Ramos (cell line): ENCODE measurements around the gene RPL39.
"Not testable (repeated sequence)": the region's sequence is repeated elsewhere in the genome, so short reads cannot be mapped to it uniquely, and the experiment has no call there.

Experiments
- in situ Hi-C: fragments of 300-500 bp; cut with MboI; formaldehyde crosslinking; loops from one replicate; pipeline ENCODE4 v1.14.3; 2022; ENCODE audit warnings: low sequenced_read_pairs; ENCODE audit not compliant: unreplicated experiment

Gene RPL39

DNA sequence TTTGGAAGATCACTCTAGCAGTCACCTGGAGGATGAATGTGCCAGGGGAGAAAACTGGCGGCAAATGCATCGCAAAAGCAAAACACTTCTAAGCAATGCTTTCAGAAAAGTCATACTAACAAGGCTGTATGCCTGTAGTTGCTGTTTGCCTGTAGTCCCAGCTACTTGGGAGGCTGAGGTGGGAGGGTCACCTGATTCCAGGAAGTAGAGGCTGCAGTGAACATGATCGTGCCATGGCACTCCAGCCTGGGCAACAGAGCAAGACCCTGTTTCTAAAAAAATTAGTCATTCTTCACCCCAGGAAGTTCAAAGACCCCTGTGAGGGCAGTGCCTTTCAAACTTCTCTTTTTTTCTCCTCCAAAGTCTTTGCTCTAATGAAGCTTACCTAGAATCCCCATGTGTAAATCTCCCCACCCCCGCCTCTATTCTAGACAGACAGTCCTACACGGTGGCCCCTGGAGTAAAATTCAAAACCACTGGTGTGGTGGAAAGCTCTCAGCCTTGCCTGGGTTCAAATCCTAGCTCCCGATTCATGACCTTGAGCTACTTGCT, 27.5 kb downstream of the RPL39 start:
- in situ Hi-C loops, result loop anchor here (10.0 kb wide), 1 partner anchor 249 kb away; no protein-coding TSS in a partner anchor

- in situ Hi-C loops, result loop anchor here (10.0 kb wide), 1 partner anchor 248 kb away; no protein-coding TSS in a partner anchor
Measured at GRCh38 chrX:119763181-119763580, 28.2 kb downstream of the RPL39 start.

GRCh38 chrX:119762718-119763117, 28.7 kb downstream of the RPL39 start:
- in situ Hi-C loops, result loop anchor here (10.0 kb wide), 1 partner anchor 248 kb away; no protein-coding TSS in a partner anchor

- in situ Hi-C loops, result loop anchor here (10.0 kb wide), 1 partner anchor 245 kb away; no protein-coding TSS in a partner anchor
Measured at GRCh38 chrX:119760026-119760877, 31.2 kb downstream of the RPL39 start.

- in situ Hi-C loops, result no loop called here
Measured at GRCh38 chrX:119759248-119759766, 32.1 kb downstream of the RPL39 start.

DNA sequence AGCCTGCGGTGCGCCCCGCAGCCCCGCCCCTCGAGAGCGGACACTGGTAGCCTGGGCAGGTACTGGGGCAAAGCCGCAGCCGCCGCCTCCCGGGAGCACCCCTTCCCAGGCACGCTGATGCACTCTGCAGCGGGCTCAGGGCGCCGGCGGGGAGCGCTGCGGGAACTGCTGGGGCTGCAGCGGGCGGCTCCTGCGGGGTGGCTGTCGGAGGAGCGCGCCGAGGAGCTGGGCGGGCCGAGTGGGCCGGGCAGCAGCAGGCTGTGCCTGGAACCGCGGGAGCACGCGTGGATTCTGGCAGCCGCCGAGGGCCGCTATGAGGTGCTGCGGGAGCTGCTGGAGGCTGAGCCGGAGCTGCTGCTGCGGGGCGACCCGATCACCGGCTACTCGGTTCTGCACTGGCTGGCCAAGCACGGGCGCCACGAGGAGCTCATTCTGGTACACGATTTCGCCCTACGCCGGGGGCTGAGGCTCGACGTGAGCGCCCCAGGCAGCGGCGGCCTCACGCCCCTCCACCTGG, 32.6 kb downstream of the RPL39 start:
- in situ Hi-C loops, result no loop called here

- in situ Hi-C loops, result no loop called here
Measured at GRCh38 chrX:119757979-119758730, 33.3 kb downstream of the RPL39 start, which contains the start of gene SOWAHD. TSS of gene SOWAHD (plus strand) at chrX:119758588. CDS start at chrX:119758668, 80 bp downstream.

DNA sequence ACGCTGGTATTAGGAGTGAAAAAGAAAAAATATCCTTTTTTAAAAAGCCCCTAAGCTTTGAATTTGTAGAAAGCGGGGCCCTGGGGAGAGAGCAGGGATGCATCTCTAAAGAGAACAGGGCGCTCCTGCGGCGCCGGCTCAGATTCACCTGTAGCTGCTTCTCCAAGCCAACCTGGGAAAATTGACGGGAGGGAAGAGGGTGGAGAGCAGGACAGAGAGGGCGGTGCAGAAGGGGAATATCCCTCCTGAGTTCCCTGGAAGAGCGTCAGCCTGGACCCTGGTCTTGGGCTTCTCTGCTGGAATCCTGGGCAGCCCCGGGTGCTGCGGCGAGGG, 33.8 kb downstream of the RPL39 start:
- in situ Hi-C loops, result no loop called here

DNA sequence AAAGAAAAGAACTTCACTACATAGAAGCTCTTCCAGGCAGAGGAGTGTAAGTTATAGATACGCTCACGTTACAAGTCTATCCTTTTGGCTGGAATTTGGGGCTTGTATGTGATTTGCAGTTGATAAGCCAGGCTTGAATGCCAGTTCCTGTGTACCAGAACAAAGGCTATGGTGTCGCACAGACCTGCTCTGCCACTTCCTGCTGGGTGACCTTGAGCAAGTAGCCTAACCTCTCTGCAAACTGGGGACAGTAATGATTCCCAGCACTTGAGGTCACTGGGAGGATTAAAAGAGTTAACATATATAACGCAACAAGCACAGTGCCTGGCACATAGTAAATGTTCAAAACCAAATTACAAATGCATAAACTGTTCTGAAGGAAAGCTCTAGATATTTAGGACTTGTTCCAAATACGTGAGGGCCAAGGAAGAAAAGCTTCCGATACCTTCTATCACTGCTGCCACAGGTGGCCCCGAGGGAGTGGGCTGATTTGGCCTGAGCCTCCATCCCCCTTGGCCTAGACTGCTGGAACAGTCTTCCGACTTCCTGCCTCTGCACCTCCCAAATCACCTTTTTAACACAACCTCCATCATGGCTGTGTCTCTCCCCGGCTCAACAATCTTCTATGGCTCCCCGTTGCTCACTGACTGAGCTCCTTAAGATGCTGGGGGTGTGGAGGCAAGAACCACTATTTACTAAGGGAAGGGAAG, 34.3 kb downstream of the RPL39 start:
- in situ Hi-C loops, result no loop called here

- in situ Hi-C loops, result no loop called here
Measured at GRCh38 chrX:119755981-119756533, 35.4 kb downstream of the RPL39 start.

GRCh38 chrX:119753639-119754257, 37.7 kb downstream of the RPL39 start:
- in situ Hi-C loops, result no loop called here

DNA sequence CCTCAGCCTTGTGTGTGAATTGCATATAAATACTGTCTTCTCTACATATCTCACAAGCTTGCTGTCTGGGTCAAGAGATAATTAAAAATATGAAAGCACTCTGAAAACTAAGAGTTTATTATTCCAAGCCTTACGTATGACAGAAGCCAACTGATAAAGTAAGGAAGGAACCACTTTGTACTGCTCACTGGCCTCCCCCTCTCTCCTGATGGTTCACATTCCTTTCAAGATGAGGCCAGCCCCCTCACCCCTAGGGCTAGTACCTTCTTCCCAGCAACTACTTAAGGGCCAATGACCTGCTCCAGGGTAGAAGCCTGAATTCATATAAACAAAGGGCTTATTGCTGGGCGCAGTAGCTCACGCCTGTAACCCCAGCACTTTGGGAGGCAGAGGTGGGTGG, 38.4 kb downstream of the RPL39 start:
- in situ Hi-C loops, result no loop called here

DNA sequence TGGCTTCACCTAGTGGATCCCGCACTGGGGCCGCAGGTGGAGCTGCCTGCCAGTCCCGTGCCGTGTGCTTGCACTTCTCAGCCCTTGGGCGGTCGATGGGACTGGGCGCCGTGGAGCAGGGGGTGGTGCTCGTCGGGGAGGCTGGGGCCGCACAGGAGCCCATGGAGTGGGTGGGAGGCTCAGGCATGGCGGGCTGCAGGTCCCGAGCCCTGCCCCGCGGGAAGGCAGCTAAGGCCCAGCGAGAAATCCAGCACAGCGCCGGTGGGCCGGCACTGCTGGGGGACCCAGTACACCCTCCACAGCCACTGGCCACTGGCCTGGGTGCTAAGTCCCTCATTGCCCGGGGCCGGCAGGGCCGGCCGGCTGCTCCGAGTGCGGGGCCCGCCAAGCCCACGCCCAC, 40.7 kb downstream of the RPL39 start:
- in situ Hi-C loops, result not testable (repeated sequence)

DNA sequence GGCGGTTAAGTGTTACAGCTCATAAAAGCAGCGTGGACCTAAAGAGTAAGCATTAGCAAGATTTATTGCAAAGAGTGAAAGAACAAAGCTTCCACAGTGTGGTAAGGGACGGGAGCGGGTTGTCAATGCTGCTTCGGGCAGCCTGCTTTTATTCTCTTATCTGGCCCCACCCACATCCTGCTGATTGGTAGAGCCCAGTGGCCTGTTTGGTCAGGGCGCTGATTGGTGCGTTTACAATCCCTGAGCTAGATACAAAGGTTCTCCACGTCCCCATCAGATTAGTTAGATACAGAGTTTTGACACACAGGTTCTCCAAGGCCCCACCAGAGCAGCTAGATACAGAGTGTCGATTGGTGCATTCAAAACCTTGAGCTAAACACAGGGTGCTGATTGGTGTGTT, 41.3 kb downstream of the RPL39 start:
- in situ Hi-C loops, result not testable (repeated sequence)

GRCh38 chrX:119745283-119745848, 46.1 kb downstream of the RPL39 start:
- in situ Hi-C loops, result no loop called here

DNA sequence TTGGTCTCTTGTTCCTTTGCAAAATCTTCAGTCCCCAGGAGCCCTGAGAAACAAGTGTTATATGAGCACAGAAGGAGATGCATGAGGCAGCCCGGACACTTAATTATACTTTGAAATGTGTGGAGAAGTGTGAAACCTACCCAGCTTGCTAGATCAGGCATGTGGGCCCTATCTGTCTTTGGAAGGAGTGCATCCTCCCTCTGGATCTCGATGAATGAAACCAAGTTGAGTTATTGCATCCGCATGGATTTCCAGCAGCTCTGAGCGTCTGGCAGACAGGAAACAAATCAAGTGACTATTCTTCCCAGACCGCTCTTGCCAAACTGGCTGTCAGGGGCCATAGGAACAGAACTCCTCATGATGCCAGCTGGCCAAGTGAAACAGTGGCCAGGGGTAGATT, 52.7 kb downstream of the RPL39 start:
- in situ Hi-C loops, result loop anchor here (10.0 kb wide), 2 partner anchors 124 to 224 kb away; no protein-coding TSS in a partner anchor
